Hematopoietic multipotent progenitor cell treated with erythropoietin and hydrocortisone succinate and interleukin-3 and kit ligand, for 6 days (in vitro differentiated cells): Measurements from ENCODE around the gene SEC24C.

Experiments
- DNase-seq: peaks from one replicate; pipeline ENCODE4 v3.0.0-alpha.2; 2015

The SEC24C gene

DNA sequence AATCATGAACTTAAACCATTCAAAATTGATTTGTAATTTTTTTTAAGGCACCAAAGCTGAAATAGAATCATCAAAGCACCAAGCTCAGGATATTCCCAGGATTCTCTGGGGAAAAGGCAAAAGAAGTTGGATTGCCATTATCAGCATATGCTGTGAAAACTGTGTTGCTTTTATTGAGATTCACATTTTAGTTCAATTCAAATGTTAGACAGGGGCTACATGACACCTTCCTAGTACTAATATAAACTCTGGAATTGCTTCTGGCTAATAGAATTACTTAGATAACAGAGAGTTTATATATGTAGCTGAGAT is 71.5 kb downstream of the SEC24C start:
- DNase-seq, result no peak

DNA sequence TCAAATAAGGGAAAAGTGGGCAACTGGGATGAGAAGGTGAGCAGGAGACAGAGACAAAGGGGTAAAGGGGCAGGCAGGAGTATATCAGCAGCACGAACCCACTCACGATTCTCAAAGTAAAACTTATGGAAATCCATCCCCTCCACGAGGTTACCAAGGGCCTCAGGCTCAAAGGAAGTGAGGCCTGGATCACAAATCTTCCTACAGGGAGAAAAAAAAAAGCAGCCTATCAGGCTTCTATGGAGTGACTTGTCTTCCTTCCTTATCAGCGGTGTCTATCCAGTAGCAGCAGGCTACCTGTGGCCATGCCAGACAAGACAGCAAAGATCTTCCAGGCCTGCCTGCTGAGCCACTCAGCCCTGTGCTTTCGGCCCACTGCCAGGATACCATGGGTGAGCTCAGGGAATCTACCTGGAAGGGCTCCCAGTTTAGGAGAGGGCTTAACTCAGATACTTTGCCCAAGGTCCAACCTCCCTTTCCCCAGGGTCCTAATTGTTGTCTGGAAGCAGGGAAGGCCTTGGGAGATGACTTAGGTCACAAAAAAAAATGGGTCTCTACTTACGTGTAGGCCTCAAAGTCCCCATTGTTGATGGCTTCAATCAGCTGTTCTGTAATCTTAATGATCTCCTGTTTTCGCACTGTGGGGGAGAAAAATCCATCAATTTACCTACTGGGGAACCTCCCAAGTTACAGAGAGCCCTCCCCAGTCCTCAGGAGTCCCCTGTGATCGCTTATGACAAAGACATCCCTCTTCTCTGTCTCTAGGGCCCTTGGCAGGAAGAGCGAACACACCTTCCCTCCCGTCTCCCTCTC is 73.0 kb downstream of the SEC24C start:
- no peak for DNase-seq

DNA sequence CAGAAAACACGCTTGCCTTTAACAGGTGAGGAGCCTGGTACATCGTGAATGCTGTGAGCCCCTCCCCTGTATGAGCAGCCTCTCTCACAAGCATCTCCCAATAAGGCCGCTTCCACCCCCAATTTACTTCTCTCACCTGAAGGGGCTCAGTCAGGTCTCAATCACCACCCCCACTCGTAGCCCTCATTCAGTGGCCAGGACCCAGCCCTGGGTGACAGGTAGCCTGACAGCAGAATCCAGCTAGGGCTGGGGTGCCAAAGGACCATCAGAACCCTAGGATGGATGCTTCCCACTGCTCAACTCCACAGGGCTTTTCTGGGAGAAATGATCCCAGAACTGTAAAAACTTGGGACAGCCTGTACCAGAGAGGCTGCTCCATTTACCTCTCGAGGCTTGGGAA is 73.7 kb downstream of the SEC24C start:
- no peak for DNase-seq

DNA sequence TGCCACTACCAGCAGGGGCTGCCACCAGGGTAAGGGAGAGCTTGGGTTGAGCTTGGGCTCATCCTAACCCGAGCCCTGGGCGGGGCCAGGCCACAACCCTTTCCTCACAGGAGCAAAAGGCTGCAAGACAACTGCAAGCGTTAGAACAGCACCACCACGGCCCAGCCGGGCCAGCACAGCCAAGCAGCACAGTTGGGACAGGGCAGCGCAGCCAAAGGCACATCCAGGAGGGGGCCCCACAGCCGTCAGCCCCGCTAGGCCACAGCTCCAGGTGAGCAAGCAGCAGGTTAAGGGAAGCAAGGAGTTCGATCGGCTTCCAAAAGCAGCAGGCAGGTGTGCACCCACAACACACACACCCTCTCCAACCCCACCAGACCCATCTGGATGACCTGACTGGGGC is 74.2 kb downstream of the SEC24C start:
- no peak for DNase-seq

DNA sequence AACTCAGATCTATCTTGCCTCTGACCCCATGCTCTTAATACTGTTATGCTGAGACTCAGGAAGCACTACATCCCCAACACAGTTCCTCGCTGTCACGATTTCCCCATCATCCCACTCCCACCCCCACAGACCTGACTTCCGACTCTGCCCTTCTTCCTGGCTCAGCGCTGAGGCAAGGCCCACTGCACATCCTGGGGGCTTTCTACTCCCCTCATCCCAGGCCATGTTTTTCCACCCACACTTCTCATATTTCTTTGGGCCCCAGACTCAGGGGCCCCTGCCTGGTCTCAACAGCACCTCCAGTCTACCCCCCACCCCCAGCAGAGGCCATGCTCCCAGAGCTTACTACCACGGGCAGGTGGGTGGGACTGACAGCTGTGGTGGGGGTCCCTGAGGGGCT is 74.9 kb downstream of the SEC24C start:
- no peak for DNase-seq

DNA sequence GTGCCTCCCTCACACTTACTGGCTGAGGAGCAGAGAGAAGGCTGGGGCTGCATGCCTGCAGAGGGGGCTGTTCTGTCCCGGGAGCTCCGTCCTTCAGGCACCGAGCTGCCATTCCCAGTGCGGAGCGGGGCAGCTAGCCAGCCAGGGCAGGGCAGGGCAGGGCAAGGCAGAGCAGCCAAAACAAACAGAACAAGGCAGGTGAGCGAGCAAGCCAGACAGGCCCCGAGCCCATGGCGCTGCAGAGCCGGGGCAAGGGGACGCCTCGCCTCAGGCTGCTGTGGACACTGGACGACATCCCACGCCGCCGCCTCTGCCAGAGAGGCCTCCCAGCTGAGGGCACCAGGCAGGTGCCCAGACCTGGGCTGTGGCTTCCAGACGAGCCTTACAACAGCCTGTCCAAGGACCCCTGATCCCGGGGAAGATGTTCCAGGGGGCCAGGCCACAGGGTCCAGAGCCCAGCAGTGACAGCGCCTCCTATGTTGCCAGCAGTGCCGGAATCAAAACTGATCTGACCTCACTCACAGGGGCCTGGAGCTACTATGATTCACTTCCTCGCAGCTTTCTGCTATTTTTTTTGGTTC is 75.4 kb downstream of the SEC24C start:
- no peak for DNase-seq
